OCI-LY7 (cell line): ENCODE measurements around the gene SMPDL3A. TPM values are rescaled to one million over a fixed set of nuclear protein-coding genes. Genes with fewer than 3 reads are reported as not detected.

ENCODE experiments used
- BruUV-seq: library from RNA; stranded (reverse); fragments of 400-500 nt; replicated peaks from 2 replicates; lab custom pipeline; 2021; lab: Mats Ljungman, UMichigan
- CTCF ChIA-PET: fragments of 300-600 bp; sonication (Branson Sonifier 250); formaldehyde crosslinking; loops from one replicate; lab custom pipeline; 2022; ENCODE audit warnings: antibody characterized with exemption; ENCODE audit not compliant: unreplicated experiment; lab: Charles Lee
- POLR2A ChIA-PET: fragments of 300-600 bp; sonication (Branson Sonifier 250); formaldehyde crosslinking; loops from one replicate; lab custom pipeline; 2022; ENCODE audit warnings: antibody characterized with exemption; lab: Charles Lee
- DNase-seq: peaks from one replicate; pipeline ENCODE4 v3.0.0-alpha.2; 2015; ENCODE audit warnings: low spot score
- H2AFZ ChIP-seq: fragments of 200-600 bp; sonication (generic), shearing (Covaris generic); 2 replicates; pipeline ENCODE4 v1.6.1; 2014; ENCODE audit warnings: mild to moderate bottlenecking, antibody characterized with exemption, low read length, moderate library complexity
- H3K27ac ChIP-seq: fragments of 200-600 bp; sonication (generic); 2 replicates; pipeline ENCODE4 v1.5.1; 2014; ENCODE audit warnings: mixed run types, low read depth, mild to moderate bottlenecking, moderate library complexity, low read length, inconsistent platforms; ENCODE audit not compliant: poor library complexity, severe bottlenecking
- H3K36me3 ChIP-seq: fragments of 200-600 bp; sonication (generic); 2 replicates; pipeline ENCODE4 v1.6.1; 2014; ENCODE audit warnings: mild to moderate bottlenecking, antibody characterized with exemption, low read length, moderate library complexity, mixed read lengths; ENCODE audit not compliant: insufficient read depth
- H3K4me1 ChIP-seq: fragments of 200-600 bp; sonication (generic); 2 replicates; pipeline ENCODE4 v1.5.1; 2014; ENCODE audit warnings: mild to moderate bottlenecking, low read length; ENCODE audit not compliant: insufficient read depth, poor library complexity, severe bottlenecking
- H3K4me2 ChIP-seq: fragments of 200-600 bp; sonication (generic); 2 replicates; pipeline ENCODE4 v1.6.1; 2014; ENCODE audit warnings: mild to moderate bottlenecking, low read length
- H3K4me3 ChIP-seq: fragments of 200-600 bp; sonication (generic); 2 replicates; pipeline ENCODE4 v1.5.1; 2014; ENCODE audit warnings: mild to moderate bottlenecking, low read depth, low read length; ENCODE audit not compliant: poor library complexity, severe bottlenecking
- H3K79me2 ChIP-seq: fragments of 200-600 bp; sonication (generic); 2 replicates; pipeline ENCODE4 v1.6.1; 2016; ENCODE audit warnings: low read depth, mild to moderate bottlenecking, low read length, moderate library complexity, mixed read lengths; ENCODE audit not compliant: insufficient read depth
- H3K9me2 ChIP-seq: fragments of 200-600 bp; sonication (generic); 2 replicates; pipeline ENCODE4 v1.6.1; 2016; ENCODE audit warnings: mild to moderate bottlenecking, low read length, mixed read lengths; ENCODE audit not compliant: insufficient read depth
- H3K9me3 ChIP-seq: fragments of 200-600 bp; sonication (generic); 2 replicates; pipeline ENCODE4 v1.6.1; 2014; ENCODE audit warnings: mild to moderate bottlenecking, mixed run types, low read length, mixed read lengths
- H4K20me1 ChIP-seq: fragments of 200-600 bp; sonication (generic); 2 replicates; pipeline ENCODE4 v1.6.1; 2014; ENCODE audit warnings: mild to moderate bottlenecking, antibody characterized with exemption, low read length, moderate library complexity, mixed read lengths; ENCODE audit not compliant: insufficient read depth
- EZH2phosphoT487 ChIP-seq: fragments of 200-600 bp; sonication (generic); IDR thresholded peaks from 2 replicates; pipeline ENCODE4 v1.6.1; 2018; ENCODE audit warnings: low read depth, borderline replicate concordance, mild to moderate bottlenecking, mixed run types, antibody characterized with exemption, low read length, moderate library complexity, mixed read lengths
- intact Hi-C: fragments of 100-400 bp; cut with micrococcal nuclease; formaldehyde crosslinking; loops from one replicate; pipeline ENCODE4 v1.10.0; 2022; ENCODE audit not compliant: unreplicated experiment
- total RNA-seq, 2 experiments: library from RNA; depleted of rRNA in 1 of 2; stranded (reverse); fragments of >200 nt in 1 of 2; shearing (Covaris generic) in 1 of 2; gene quantifications; 2 replicates each; pipeline ENCODE4 v1.2.3, GENCODE V29; 2014 to 2022
- TF ChIP-seq, protein P1 (sequence below): fragments of 200-600 bp; sonication (generic); conservative IDR thresholded peaks from 2 replicates; pipeline ENCODE4 v1.5.1; 2014; ENCODE audit warnings: mild to moderate bottlenecking, antibody characterized with exemption, low read length, moderate library complexity, mixed read lengths

The SMPDL3A gene
- total RNA-seq, 2 experiments from 2014 or later, result not detected

GRCh38 chr6:122753000-122753687 lies 35.9 kb upstream of the SMPDL3A start:
- POLR2A ChIA-PET, result no interaction called here
- BruUV-seq, result no TSS peak
- no peak overlapping the region for H3K4me2 ChIP-seq

DNA sequence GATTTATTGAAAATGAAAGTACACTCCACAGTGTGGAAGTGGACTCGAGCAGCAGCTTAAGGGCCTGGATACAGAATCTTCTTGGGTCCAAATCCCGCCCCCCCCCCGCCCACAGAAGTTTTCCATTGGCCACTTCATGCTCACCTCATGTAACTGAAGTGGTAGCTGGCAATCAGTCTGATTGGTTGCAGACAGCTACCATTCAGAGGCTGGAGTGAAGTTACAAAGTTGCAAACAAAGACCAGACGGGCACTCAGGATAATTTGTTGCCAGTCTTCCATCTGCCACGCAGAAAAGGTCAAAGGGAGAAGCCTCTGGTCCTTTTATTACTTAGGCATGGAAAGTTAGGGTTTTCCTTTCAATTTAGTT lies 35.4 kb upstream of the SMPDL3A start:
- H3K4me3 ChIP-seq, result no peak overlapping the region
- no peaks in the 10 kb centered on the region for H3K36me3 ChIP-seq
- H3K9me3 ChIP-seq, result no peaks in the 10 kb centered on the region
- no peaks in the 10 kb centered on the region for H3K9me2 ChIP-seq
- no peaks in the 10 kb centered on the region for H4K20me1 ChIP-seq
- CTCF ChIA-PET, result no interaction called here
- no peak overlapping the region for H3K4me2 ChIP-seq
- no peaks in the 10 kb centered on the region for H3K4me1 ChIP-seq
- no peak overlapping the region for H2AFZ ChIP-seq
- no peak overlapping the region for H3K27ac ChIP-seq
- POLR2A ChIA-PET, result interaction anchor here (0.9 kb wide), 1 partner anchor 9 kb away, joined by 4 read pairs; no protein-coding TSS in a partner anchor
- BruUV-seq, result no TSS peak
- TF ChIP-seq EZH2phosphoT487, result no peak
- TF ChIP-seq, protein P1, sequence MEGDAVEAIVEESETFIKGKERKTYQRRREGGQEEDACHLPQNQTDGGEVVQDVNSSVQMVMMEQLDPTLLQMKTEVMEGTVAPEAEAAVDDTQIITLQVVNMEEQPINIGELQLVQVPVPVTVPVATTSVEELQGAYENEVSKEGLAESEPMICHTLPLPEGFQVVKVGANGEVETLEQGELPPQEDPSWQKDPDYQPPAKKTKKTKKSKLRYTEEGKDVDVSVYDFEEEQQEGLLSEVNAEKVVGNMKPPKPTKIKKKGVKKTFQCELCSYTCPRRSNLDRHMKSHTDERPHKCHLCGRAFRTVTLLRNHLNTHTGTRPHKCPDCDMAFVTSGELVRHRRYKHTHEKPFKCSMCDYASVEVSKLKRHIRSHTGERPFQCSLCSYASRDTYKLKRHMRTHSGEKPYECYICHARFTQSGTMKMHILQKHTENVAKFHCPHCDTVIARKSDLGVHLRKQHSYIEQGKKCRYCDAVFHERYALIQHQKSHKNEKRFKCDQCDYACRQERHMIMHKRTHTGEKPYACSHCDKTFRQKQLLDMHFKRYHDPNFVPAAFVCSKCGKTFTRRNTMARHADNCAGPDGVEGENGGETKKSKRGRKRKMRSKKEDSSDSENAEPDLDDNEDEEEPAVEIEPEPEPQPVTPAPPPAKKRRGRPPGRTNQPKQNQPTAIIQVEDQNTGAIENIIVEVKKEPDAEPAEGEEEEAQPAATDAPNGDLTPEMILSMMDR, result no peak
- DNase-seq, result no peak
- H3K79me2 ChIP-seq, result no peaks in the 10 kb centered on the region
- intact Hi-C loops, result no loop called here

More at GRCh38 chr6:122753000-122753687, 35.9 kb upstream of the SMPDL3A start:
- TF ChIP-seq EZH2phosphoT487, result no peak
- TF ChIP-seq, protein P1, result no peak
- no peak for DNase-seq
- Histone ChIP-seq H3K9me2 (no peaks in the 10 kb centered on the region), H3K9me3 (no peaks in the 10 kb centered on the region), H3K4me3 (no peak overlapping the region), H3K4me1 (no peaks in the 10 kb centered on the region), H3K27ac (no peak overlapping the region), H4K20me1 (no peaks in the 10 kb centered on the region), H2AFZ (no peak overlapping the region), H3K36me3 (no peaks in the 10 kb centered on the region), H3K79me2 (no peaks in the 10 kb centered on the region)
- intact Hi-C loops, result no loop called here
- CTCF ChIA-PET, result no interaction called here

DNA sequence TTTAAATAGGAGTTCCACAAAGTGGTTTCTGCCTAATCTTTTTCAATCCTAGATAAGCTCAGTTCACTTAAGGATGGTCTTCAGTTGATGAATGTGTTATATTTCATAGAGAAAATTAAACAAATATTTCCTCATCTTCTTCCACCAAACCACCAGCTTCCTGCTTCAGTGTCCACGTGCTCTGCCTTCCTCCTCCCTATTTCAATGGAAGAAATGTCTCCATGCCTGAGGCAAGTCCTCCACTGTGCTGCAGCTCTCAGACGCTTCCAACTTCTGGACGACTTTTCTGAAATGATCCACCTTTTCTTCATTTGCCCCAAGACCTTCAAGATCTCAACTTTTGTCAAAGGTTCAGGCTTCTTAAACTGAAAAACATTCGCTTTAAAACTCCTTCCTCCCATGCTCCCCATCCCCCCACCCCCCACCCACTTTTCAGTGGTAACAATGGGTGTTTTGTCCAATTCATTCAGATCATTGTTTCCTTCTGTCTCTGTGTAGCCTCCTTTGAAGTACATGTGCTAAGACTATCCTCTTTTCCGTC lies 34.8 kb upstream of the SMPDL3A start:
- H3K27ac ChIP-seq, result no peak overlapping the region
- no peak overlapping the region for H3K4me2 ChIP-seq
- H3K4me3 ChIP-seq, result no peak overlapping the region
- no peak for DNase-seq
- intact Hi-C loops, result no loop called here
- H2AFZ ChIP-seq, result no peak overlapping the region
- POLR2A ChIA-PET, result interaction anchor here (0.9 kb wide), 1 partner anchor 10 kb away, joined by 4 read pairs; no protein-coding TSS in a partner anchor
- H3K9me3 ChIP-seq, result no peaks in the 10 kb centered on the region
- no peaks in the 10 kb centered on the region for H3K4me1 ChIP-seq
- BruUV-seq, result no TSS peak
- no peaks in the 10 kb centered on the region for H4K20me1 ChIP-seq
- no peak for TF ChIP-seq EZH2phosphoT487
- TF ChIP-seq, protein P1, result no peak
- H3K79me2 ChIP-seq, result no peaks in the 10 kb centered on the region
- H3K36me3 ChIP-seq, result no peaks in the 10 kb centered on the region
- H3K9me2 ChIP-seq, result no peaks in the 10 kb centered on the region
- CTCF ChIA-PET, result no interaction called here
